A549 (cell line): ENCODE results near the gene NECTIN1. TPM values are rescaled to one million over a fixed set of nuclear protein-coding genes. Genes with fewer than 3 reads are reported as not detected.

Experiments used
- ATAC-seq, 2 experiments: fragments of 200-7000 bp in 1 of 2; fragments of >200 bp in 1 of 2; cut with Nextera tagmentation in 1 of 2; cut with Tn5 transposase in 1 of 2; 3 replicates each; pipeline versions ENCODE4 v1.8.0 to v1.9.1; 2018 to 2020; ENCODE audit warnings: mild to moderate bottlenecking in 1 of 2, moderate library complexity in 1 of 2
- CTCF ChIA-PET: fragments of 300-600 bp; sonication (Branson Sonifier 250); formaldehyde crosslinking; extraction: SDS; loops from one replicate; lab custom pipeline; 2021; ENCODE audit warnings: antibody characterized with exemption, inconsistent platforms; lab: Yijun Ruan, JAX
- POLR2A ChIA-PET: fragments of 350-600 bp; formaldehyde crosslinking; extraction: SDS; loops from one replicate; lab custom pipeline; 2021; ENCODE audit warnings: antibody characterized with exemption, inconsistent platforms; lab: Yijun Ruan, JAX
- DNase-seq, 2 experiments: peaks; one replicate each; pipeline versions ENCODE4 v3.0.0 to v3.0.0-alpha.2; 2011 to 2016; ENCODE audit warnings: low read depth in 1 of 2, low spot score in 1 of 2
- FAIRE-seq: peaks from 2 replicates; lab custom pipeline; 2011; peaks lifted over from hg19 to GRCh38; lab: Jason Lieb, UNC
- H3K27ac ChIP-seq, 2 experiments: fragments of >200 bp; sonication (Bioruptor Twin); formaldehyde crosslinking; 3 replicates each; pipeline ENCODE4 v1.5.1; 2016 to 2017
- H3K4me1 ChIP-seq: fragments of >200 bp; sonication (Bioruptor Twin); formaldehyde crosslinking; 3 replicates; pipeline ENCODE4 v1.6.1; 2016
- H3K4me2 ChIP-seq: fragments of >200 bp; sonication (Bioruptor Twin); formaldehyde crosslinking; 3 replicates; pipeline ENCODE4 v1.6.1; 2016
- H3K4me3 ChIP-seq: fragments of >200 bp; sonication (Bioruptor Twin); formaldehyde crosslinking; 3 replicates; pipeline ENCODE4 v1.5.1; 2016
- H3K9me3 ChIP-seq: fragments of >200 bp; sonication (Bioruptor Twin); formaldehyde crosslinking; 3 replicates; pipeline ENCODE4 v1.6.1; 2016
- BHLHE40 ChIP-seq: IDR thresholded peaks from 2 replicates; pipeline ENCODE4 v1.6.1; 2012; ENCODE audit warnings: low read depth, low read length, inconsistent platforms
- EHF ChIP-seq: fragments of 250-450 bp; sonication (Bioruptor Pico); IDR thresholded peaks from 2 replicates; pipeline ENCODE4 v1.5.0; 2020; ENCODE audit warnings: mild to moderate bottlenecking
- FOSL2 ChIP-seq, 2 experiments: fragments of 450-650 bp in 1 of 2; fragments of >200 bp in 1 of 2; sonication (Bioruptor Twin) in 1 of 2; formaldehyde crosslinking; IDR thresholded peaks; 2 replicates each; pipeline versions ENCODE4 v1.5.0 to v1.6.1; 2016 to 2020; ENCODE audit warnings: mild to moderate bottlenecking in 1 of 2, moderate library complexity in 1 of 2
- FOXS1 ChIP-seq: fragments of 250-450 bp; sonication (Bioruptor Pico); IDR thresholded peaks from 2 replicates; pipeline ENCODE4 v1.5.0; 2020; ENCODE audit warnings: mild to moderate bottlenecking, moderate library complexity
- GATA3 ChIP-seq: IDR thresholded peaks from 2 replicates; pipeline ENCODE4 v1.6.1; 2012; ENCODE audit warnings: borderline replicate concordance
- HEYL ChIP-seq: fragments of 250-450 bp; sonication (Bioruptor Pico); IDR thresholded peaks from 2 replicates; pipeline ENCODE4 v1.8.0; 2021; ENCODE audit warnings: mild to moderate bottlenecking, moderate library complexity
- KDM1A ChIP-seq: fragments of 200-600 bp; sonication (generic); IDR thresholded peaks from 2 replicates; pipeline ENCODE4 v1.6.1; 2016; ENCODE audit warnings: low read depth, mild to moderate bottlenecking
- NR3C1 ChIP-seq: fragments of >200 bp; sonication (Bioruptor Twin); formaldehyde crosslinking; IDR thresholded peaks from 3 replicates; pipeline ENCODE4 v1.6.1; 2017
- PHF8 ChIP-seq: fragments of 200-600 bp; sonication (generic); IDR thresholded peaks from 2 replicates; pipeline ENCODE4 v1.6.1; 2016; ENCODE audit warnings: low read depth, mild to moderate bottlenecking, antibody characterized with exemption, moderate library complexity, borderline replicate concordance
- POLR2A ChIP-seq: IDR thresholded peaks from 2 replicates; pipeline ENCODE4 v1.6.1; 2012; ENCODE audit warnings: mild to moderate bottlenecking, low read length
- RCOR1 ChIP-seq: fragments of 150-350 bp; IDR thresholded peaks from 2 replicates; pipeline ENCODE4 v1.6.1; 2014; ENCODE audit warnings: antibody characterized with exemption, low read length, low read depth
- RFX5 ChIP-seq: fragments of 450-650 bp; IDR thresholded peaks from 2 replicates; pipeline ENCODE4 v1.7.1; 2014; ENCODE audit warnings: antibody characterized with exemption, mild to moderate bottlenecking, moderate library complexity
- TP53 ChIP-seq: fragments of 250-450 bp; sonication (Bioruptor Pico); IDR thresholded peaks from 2 replicates; pipeline ENCODE4 v1.5.0; 2021; ENCODE audit warnings: mild to moderate bottlenecking, moderate library complexity
- USF2 ChIP-seq: fragments of 450-650 bp; IDR thresholded peaks from 2 replicates; pipeline ENCODE4 v1.6.1; 2014; ENCODE audit warnings: antibody characterized with exemption
- ZFP36 ChIP-seq: fragments of 450-650 bp; IDR thresholded peaks from 2 replicates; pipeline ENCODE4 v1.6.1; 2014; ENCODE audit warnings: borderline replicate concordance; ENCODE audit not compliant: partially characterized antibody
- WGBS: methylation state at CpG from one replicate; pipeline ENCODE4 v1.1.6; 2017; ENCODE audit errors: missing lambda C conversion rate; 5-methylcytosine and 5-hydroxymethylcytosine counted together
- polyA plus RNA-seq, 4 experiments: library from polyadenylated mRNA; depleted of rRNA in 3 of 4; stranded (reverse); fragments of >200 nt; fragmentation: RNase III in 1 of 4; extraction: RNeasy Plus Mini Kit Qiagen cat#74134 plus additional on column Dnase treatment in 1 of 4; gene quantifications; 2 replicates in 3 of 4; 3 replicates in 1 of 4; pipeline ENCODE4 v1.2.3, GENCODE V29; 2011 to 2017

Gene NECTIN1
- polyA plus RNA-seq, 2 of the 4 experiments (the other 2 are of a cell fraction) = 2.2 to 5.5 TPM

- Histone ChIP-seq H3K27ac (no peak overlapping the region), H3K4me3 (no peak overlapping the region), H3K9me3 (no peaks in the 10 kb centered on the region), H3K4me1 (no peaks in the 10 kb centered on the region), H3K4me2 (no peak overlapping the region)
- 41% methylated on average over 4 of the region's 6 CpGs for WGBS
- FAIRE-seq (no peak), DNase-seq (no peak), ATAC-seq (no peak)
- POLR2A ChIA-PET = no interaction called here
- no peak for TF ChIP-seq KDM1A
- CTCF ChIA-PET = no interaction called here
Measured at GRCh38 chr11:119627286-119627685, 101.7 kb downstream of the NECTIN1 start.

- Histone ChIP-seq H3K9me3 (no peaks in the 10 kb centered on the region), H3K27ac (no peak overlapping the region), H3K4me1 (no peaks in the 10 kb centered on the region), H3K4me3 (no peak overlapping the region), H3K4me2 (no peak overlapping the region)
- TF ChIP-seq GATA3 = no peak
- TF ChIP-seq NR3C1 = no peak
- no peak for TF ChIP-seq BHLHE40
- no peak for TF ChIP-seq RCOR1
- TF ChIP-seq ZFP36 = no peak
- TF ChIP-seq HEYL (CRISPR knock-in tag) = no peak
- ChIA-PET POLR2A (no interaction called here), CTCF (no interaction called here)
- 100% methylated on average over 3 of the region's 7 CpGs for WGBS
- FAIRE-seq = no peak
- no peak for ATAC-seq
- DNase-seq = no peak
Measured at GRCh38 chr11:119626871-119627270, 102.1 kb downstream of the NECTIN1 start.

- no peaks in the 10 kb centered on the region for H3K9me3 ChIP-seq
- no peak overlapping the region for H3K4me2 ChIP-seq
- DNase-seq (no peak), FAIRE-seq (no peak), ATAC-seq (no peak)
- WGBS = 33% methylated on average over 3 of the region's 7 CpGs
- CTCF ChIA-PET = interaction anchor here (1.6 kb wide), 1 partner anchor 10 kb away, joined by 4 read pairs; no protein-coding TSS in a partner anchor
- TF ChIP-seq FOSL2 (IDR thresholded peaks at IDR 0.05) (no peak), FOSL2 (CRISPR knock-in tag; IDR thresholded peaks at IDR 0.05) (no peak), GATA3 (no peak), POLR2A (no peak), RFX5 (no peak), FOXS1 (CRISPR knock-in tag) (no peak)
- no peak overlapping the region for H3K4me3 ChIP-seq
- POLR2A ChIA-PET = no interaction called here
- H3K27ac ChIP-seq = no peak overlapping the region
- no peaks in the 10 kb centered on the region for H3K4me1 ChIP-seq
Measured at GRCh38 chr11:119626197-119626841, 102.7 kb downstream of the NECTIN1 start.

- no peaks in the 10 kb centered on the region for H3K4me1 ChIP-seq
- 67% methylated on average over 15 of the region's 19 CpGs for WGBS
- H3K9me3 ChIP-seq = no peaks in the 10 kb centered on the region
- FAIRE-seq = no peak
- TF ChIP-seq KDM1A (no peak), PHF8 (no peak), TP53 (CRISPR knock-in tag) (no peak), USF2 (no peak), EHF (CRISPR knock-in tag) (no peak)
- TF ChIP-seq, all 56 proteins: peak for 0
- H3K4me3 ChIP-seq = no peak overlapping the region
- POLR2A ChIA-PET = no interaction called here
- DNase-seq (no peak), ATAC-seq (no peak)
- no peak overlapping the region for H3K27ac ChIP-seq
- no peak overlapping the region for H3K4me2 ChIP-seq
- CTCF ChIA-PET = interaction anchor here (1.6 to 3.3 kb wide), 3 partner anchors 9 to 483 kb away, joined by 4 to 12 read pairs (median 10); no protein-coding TSS in a partner anchor
Measured at GRCh38 chr11:119625206-119625978, 103.6 kb downstream of the NECTIN1 start.
